NCI-H748 treated with DMSO at 0.1 percent for 48 hours (cell line): Measurements from ENCODE around the gene LCE1C.

ENCODE experiments used
- DNase-seq: peaks from one replicate; lab custom pipeline; 2025; lab: John Stamatoyannopoulos, UW

LCE1C gene

GRCh38 chr1:152759453-152760173 is 46.8 kb downstream of the LCE1C start:
- no peak for DNase-seq

GRCh38 chr1:152758636-152759035 is 47.8 kb downstream of the LCE1C start:
- DNase-seq, result no peak

GRCh38 chr1:152757747-152758146 is 48.7 kb downstream of the LCE1C start, which contains the start of gene KPRP:
Gene KPRP, plus strand, starts transcription at chr1:152758025. Its CDS starts 1,564 bp downstream, at chr1:152759589.
- DNase-seq, result no peak

- no peak for DNase-seq
Measured at GRCh38 chr1:152756872-152757271, 49.6 kb downstream of the LCE1C start.
